Fibroblast of mammary gland (primary cell): ENCODE measurements around the gene ADAMTS20.
"Not testable (repeated sequence)": the region's sequence is repeated elsewhere in the genome, so short reads cannot be mapped to it uniquely, and the experiment has no call there.

Source experiments
- DNase-seq: peaks from one replicate; pipeline ENCODE4 v3.0.0-alpha.2; 2010; ENCODE audit warnings: low read depth
- H3K4me3 ChIP-seq: 2 replicates; pipeline ENCODE4 v1.5.1; 2011; ENCODE audit warnings: low read depth, mild to moderate bottlenecking, low read length, moderate library complexity; ENCODE audit not compliant: control insufficient read depth
- TF ChIP-seq, protein P1 (sequence below): conservative IDR thresholded peaks from 2 replicates; pipeline ENCODE4 v1.5.1; 2011; ENCODE audit warnings: low read depth, low read length, inconsistent platforms; ENCODE audit not compliant: control insufficient read depth, insufficient read depth

Gene ADAMTS20

GRCh38 chr12:43551279-43551970, 578 bp downstream of the ADAMTS20 start:
- no peak for DNase-seq
- H3K4me3 ChIP-seq = no peak overlapping the region
- TF ChIP-seq, protein P1, sequence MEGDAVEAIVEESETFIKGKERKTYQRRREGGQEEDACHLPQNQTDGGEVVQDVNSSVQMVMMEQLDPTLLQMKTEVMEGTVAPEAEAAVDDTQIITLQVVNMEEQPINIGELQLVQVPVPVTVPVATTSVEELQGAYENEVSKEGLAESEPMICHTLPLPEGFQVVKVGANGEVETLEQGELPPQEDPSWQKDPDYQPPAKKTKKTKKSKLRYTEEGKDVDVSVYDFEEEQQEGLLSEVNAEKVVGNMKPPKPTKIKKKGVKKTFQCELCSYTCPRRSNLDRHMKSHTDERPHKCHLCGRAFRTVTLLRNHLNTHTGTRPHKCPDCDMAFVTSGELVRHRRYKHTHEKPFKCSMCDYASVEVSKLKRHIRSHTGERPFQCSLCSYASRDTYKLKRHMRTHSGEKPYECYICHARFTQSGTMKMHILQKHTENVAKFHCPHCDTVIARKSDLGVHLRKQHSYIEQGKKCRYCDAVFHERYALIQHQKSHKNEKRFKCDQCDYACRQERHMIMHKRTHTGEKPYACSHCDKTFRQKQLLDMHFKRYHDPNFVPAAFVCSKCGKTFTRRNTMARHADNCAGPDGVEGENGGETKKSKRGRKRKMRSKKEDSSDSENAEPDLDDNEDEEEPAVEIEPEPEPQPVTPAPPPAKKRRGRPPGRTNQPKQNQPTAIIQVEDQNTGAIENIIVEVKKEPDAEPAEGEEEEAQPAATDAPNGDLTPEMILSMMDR = no peak

GRCh38 chr12:43550831-43551271, 1.2 kb downstream of the ADAMTS20 start:
- H3K4me3 ChIP-seq = no peak overlapping the region
- DNase-seq = no peak
- TF ChIP-seq, protein P1 = no peak

- no peak overlapping the region for H3K4me3 ChIP-seq
- no peak for DNase-seq
- TF ChIP-seq, protein P1 = no peak
These were observed 7.3 kb downstream of the ADAMTS20 start for GRCh38 chr12:43544703-43545102.

GRCh38 chr12:43540470-43540869, 11.5 kb downstream of the ADAMTS20 start:
- TF ChIP-seq, protein P1 = no peak
- DNase-seq = no peak
- H3K4me3 ChIP-seq = no peak overlapping the region

DNA sequence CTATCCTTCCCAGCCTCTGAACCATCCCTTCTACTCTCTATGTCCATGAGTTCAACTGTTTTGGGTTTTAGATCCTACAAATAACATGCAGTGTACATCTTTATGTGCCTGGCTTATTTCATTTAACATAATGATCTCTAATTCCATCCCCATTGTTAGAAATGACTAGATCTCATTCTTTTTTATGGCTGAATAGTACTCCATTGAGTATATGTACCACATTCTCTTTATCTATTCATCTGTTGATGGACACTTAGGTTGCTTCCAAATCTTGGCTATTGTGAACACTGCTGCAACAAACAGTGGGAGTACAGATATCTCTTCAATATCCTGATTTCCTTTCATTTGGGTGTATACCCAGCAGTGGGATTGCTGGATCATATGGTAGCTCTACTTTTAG, 14.3 kb downstream of the ADAMTS20 start:
- not testable (repeated sequence) for DNase-seq, H3K4me3 ChIP-seq

DNA sequence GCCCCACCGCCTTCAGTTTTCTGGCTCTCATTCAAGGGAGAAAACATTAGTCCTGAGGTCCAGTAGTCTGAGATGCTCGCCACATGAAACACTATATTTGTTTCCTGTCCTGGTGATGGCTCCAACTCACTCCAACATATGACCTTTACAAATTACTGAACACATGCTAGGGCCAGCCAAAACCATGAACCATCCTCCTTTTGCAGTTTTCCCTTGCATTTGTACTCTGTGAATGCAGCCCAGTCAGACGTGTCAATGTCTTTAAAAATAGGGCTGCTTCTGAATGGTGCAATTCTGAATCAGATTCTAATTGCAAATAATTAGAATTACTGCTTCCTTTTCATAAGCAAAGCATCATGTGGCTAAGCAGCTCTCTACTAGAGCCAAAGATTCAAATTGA, 36.0 kb downstream of the ADAMTS20 start:
- TF ChIP-seq, protein P1 = no peak
- no peak overlapping the region for H3K4me3 ChIP-seq
- no peak for DNase-seq

- H3K4me3 ChIP-seq = no peak overlapping the region
- peak; percentile 48 for DNase-seq
- TF ChIP-seq, protein P1 = peak; percentile 63
These were observed 50.3 kb downstream of the ADAMTS20 start for GRCh38 chr12:43501703-43502102.
